Heart left ventricle (tissue), 16 donors: ENCODE measurements around the gene IL34. TPM values are rescaled to one million over a fixed set of nuclear protein-coding genes. Genes with fewer than 3 reads are reported as not detected.

ENCODE experiments used
- ATAC-seq, 4 donors: fragments of 200-7000 bp; cut with Tn5 transposase; one replicate each; pipeline ENCODE4 v1.9.1; 2020 to 2022; ENCODE audit warnings: moderate library complexity in 4 of 4, mild to moderate bottlenecking in 3 of 4, moderate number of reproducible peaks in 1 of 4
- DNase-seq, 5 donors: peaks; one replicate each; pipeline ENCODE4 v3.0.0-alpha.2; 2020
- H3K27ac ChIP-seq, 12 donors: fragments of 200-600 bp; sonication (generic) in 4 of 12; one replicate each; pipeline versions ENCODE4 v1.5.0 to v1.8.0; 2016 to 2022; ENCODE audit warnings: mild to moderate bottlenecking in 2 of 12
- H3K27me3 ChIP-seq, 9 donors: fragments of 200-600 bp; sonication (generic) in 2 of 9; one replicate each; pipeline versions ENCODE4 v1.5.1 to v1.8.0; 2016 to 2022; ENCODE audit warnings: mild to moderate bottlenecking in 3 of 9
- H3K36me3 ChIP-seq, 9 donors: fragments of 200-600 bp; sonication (generic) in 2 of 9; one replicate each; pipeline versions ENCODE4 v1.5.0 to v1.8.0; 2018 to 2022; ENCODE audit warnings: mild to moderate bottlenecking in 2 of 9
- H3K4me1 ChIP-seq, 12 donors: fragments of 200-600 bp; sonication (generic) in 4 of 12; one replicate each; pipeline versions ENCODE4 v1.5.0 to v1.8.0; 2016 to 2022; ENCODE audit warnings: mild to moderate bottlenecking in 3 of 12
- H3K4me3 ChIP-seq, 12 donors: fragments of 200-600 bp; sonication (generic) in 4 of 12; one replicate each; pipeline versions ENCODE4 v1.5.0 to v1.8.0; 2017 to 2022; ENCODE audit warnings: mild to moderate bottlenecking in 9 of 12, moderate library complexity in 4 of 12
- H3K9me3 ChIP-seq, 12 donors: fragments of 200-600 bp; sonication (generic) in 4 of 12; one replicate each; pipeline versions ENCODE4 v1.5.0 to v1.8.0; 2016 to 2022; ENCODE audit warnings: mild to moderate bottlenecking in 1 of 12
- POLR2A ChIP-seq, 2 donors: fragments of 450-650 bp; IDR thresholded peaks; one replicate each; pipeline ENCODE4 v1.6.1; 2017; ENCODE audit warnings: antibody characterized with exemption in 2 of 2, mild to moderate bottlenecking in 2 of 2, moderate library complexity in 2 of 2
- WGBS, 4 donors: extraction: QIAGEN DNeasy Blood & Tissue Kit in 2 of 4; methylation state at CpG; one replicate each; pipeline versions ENCODE4 v1.1.5 to v1.1.7; 2013 to 2018; 5-methylcytosine and 5-hydroxymethylcytosine counted together
- intact Hi-C, 10 donors: fragments of 100-400 bp; cut with DNase I; formaldehyde crosslinking; loops; one replicate each; pipeline versions ENCODE4 v1.11.1 to v1.14.2; 2022
- polyA plus RNA-seq, 2 donors: library from polyadenylated mRNA; stranded (reverse); fragments of 200-250 nt; gene quantifications; one replicate each; pipeline ENCODE4 v1.2.3, GENCODE V29; 2013
- total RNA-seq, 9 donors: library from RNA; depleted of rRNA in 2 of 9; stranded (reverse); fragments of >200 nt in 2 of 9; fragmentation: NEBNext Ultra II Directional in 3 of 9; extraction: Animal tissue kit (Norgen Biotek cat#: 25700) in 3 of 9; gene quantifications; one replicate each; pipeline versions ENCODE4 v1.1.0 to v1.2.4, GENCODE V29; 2016 to 2023
- TF ChIP-seq, protein P1 (sequence below), 12 donors: fragments of 200-600 bp; sonication (generic) in 4 of 12; IDR thresholded peaks; one replicate each; pipeline versions ENCODE4 v1.5.0 to v1.8.0; 2018 to 2022; ENCODE audit warnings: antibody characterized with exemption in 12 of 12, mild to moderate bottlenecking in 5 of 12
- donor health status: ischemic (EF 13 %, LVEDD 7.1; RV severe dilation, severe dysfunction).
- donor health status: healthy with polysubstance abuse.
- donor health status: DM: no; HTN: yes; CAD: no.
- donor health status: DM: no; HTN: no; CAD: no.
- donor health status: ischemic (EF 25% LVEDD 6.9; RV normal size, moderate dysfunction).
- donor health status: ischemic (EF 25% LVEDD 5.7; RV mildly dilated, moderate dysfunction).
- donor health status: healthy.
- donor health status: DM: yes; HTN: yes; CAD: no.
- donor health status: ischemic (EF 35%, LVEDD 5.7; RV mildly dilated, moderate dysfunction).
- donor health status: nonischemic (EF 11% LVEDD 7.7; RV severe dilation, severe dysfunction).
- donor health status: DM: yes; HTN: yes; CAD: no.
- donor health status: PGD.
- donor health status: ischemic (EF 29% LVEDD 5.4; RV normal size, mild dysfunction).
- donor health status: nonischemic (EF 23%, LVEDD 6.1; RV moderate dilation, normal function).

IL34 gene
- total and polyA plus RNA-seq, 11 donors = 0.49 to 6.5 (median 2.5) TPM

GRCh38 chr16:70681382-70682238 is 35.3 kb downstream of the IL34 start:
- Histone ChIP-seq H3K9me3 (no peaks in the 10 kb centered on the region), H3K27ac (peak overlapping the region in 9 of 12 donors; percentile 4 to 92 (median 43)), H3K36me3 (peaks cover 0 to 38% (median 30%) of the 10 kb centered on the region in 9 donors), H3K4me3 (no peak overlapping the region), H3K4me1 (peaks cover 0 to 79% (median 46%) of the 10 kb centered on the region in 12 donors), H3K27me3 (peaks cover 0 to 5% (median 0%) of the 10 kb centered on the region in 9 donors)
- intact Hi-C loops = loop anchor here (1.0 to 5.0 kb wide), 6 partner anchors 56 to 89 kb away; no protein-coding TSS in a partner anchor
- WGBS, 4 donors = 57 to 72% (median 66%) methylated on average over 4 to 13 of the region's 13 CpGs
- TF ChIP-seq POLR2A (IDR thresholded peaks at IDR 0.05) = no peak
- peak in 3 of 5 donors; percentile 34 to 51 (median 36) for DNase-seq
- no peak for ATAC-seq

DNA sequence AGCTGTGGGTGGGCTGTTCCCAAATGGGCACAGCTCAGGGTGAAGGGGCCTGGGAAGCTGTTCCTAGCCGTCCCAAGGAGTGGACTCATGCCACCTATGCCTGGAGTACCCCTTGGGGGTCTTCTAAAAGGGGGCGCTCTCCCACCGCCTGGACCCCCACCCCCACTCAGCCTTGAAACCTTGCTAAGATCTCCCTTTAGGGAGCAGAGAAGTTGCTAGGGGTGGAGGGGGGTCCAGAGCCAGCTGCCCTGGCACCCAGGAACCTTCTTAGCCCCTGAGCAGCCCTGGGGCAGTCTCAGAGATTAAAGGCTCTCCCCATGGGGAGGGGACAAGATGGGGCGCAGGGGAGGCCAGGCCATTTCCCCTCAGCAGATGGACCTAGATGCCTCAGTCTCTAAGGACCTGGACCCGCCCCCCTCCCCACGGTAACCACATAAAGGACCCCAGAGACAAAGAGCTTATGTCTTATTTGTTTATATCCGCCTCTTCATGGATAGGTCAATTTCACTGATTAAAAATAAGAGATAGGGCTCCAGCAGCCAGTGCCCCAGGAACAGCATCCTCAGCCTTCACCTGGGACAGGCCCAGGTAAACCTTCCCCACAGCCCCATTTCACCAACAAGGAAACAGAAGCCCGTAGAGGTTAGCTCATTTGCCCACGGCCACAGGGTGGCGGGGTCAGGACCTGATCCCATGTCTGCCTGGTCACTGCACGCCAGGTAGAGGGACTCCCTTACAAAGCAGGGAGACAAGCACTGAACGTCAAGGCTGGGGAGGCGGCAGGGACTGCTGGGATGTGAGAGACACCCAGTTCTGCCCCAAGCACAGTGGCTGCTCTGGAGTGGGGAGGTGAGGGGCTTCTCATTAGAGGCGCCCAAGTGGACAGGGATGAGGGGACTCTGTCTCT is 36.1 kb downstream of the IL34 start:
- ATAC-seq (no peak), DNase-seq (peak in 3 of 5 donors; percentile 11 to 35 (median 24))
- intact Hi-C loops = loop anchor here in 5 of 10 donors (5.0 kb wide), 2 partner anchors 55 to 85 kb away; no protein-coding TSS in a partner anchor
- no peaks in the 10 kb centered on the region for H3K9me3 ChIP-seq
- H3K4me1 ChIP-seq = peaks cover 0 to 79% (median 49%) of the 10 kb centered on the region in 12 donors
- H3K27ac ChIP-seq = peak overlapping the region in 8 of 12 donors; percentile 4 to 92 (median 44)
- H3K36me3 ChIP-seq = peaks cover 0 to 30% (median 23%) of the 10 kb centered on the region in 9 donors
- H3K4me3 ChIP-seq = no peak overlapping the region
- TF ChIP-seq, protein P1, sequence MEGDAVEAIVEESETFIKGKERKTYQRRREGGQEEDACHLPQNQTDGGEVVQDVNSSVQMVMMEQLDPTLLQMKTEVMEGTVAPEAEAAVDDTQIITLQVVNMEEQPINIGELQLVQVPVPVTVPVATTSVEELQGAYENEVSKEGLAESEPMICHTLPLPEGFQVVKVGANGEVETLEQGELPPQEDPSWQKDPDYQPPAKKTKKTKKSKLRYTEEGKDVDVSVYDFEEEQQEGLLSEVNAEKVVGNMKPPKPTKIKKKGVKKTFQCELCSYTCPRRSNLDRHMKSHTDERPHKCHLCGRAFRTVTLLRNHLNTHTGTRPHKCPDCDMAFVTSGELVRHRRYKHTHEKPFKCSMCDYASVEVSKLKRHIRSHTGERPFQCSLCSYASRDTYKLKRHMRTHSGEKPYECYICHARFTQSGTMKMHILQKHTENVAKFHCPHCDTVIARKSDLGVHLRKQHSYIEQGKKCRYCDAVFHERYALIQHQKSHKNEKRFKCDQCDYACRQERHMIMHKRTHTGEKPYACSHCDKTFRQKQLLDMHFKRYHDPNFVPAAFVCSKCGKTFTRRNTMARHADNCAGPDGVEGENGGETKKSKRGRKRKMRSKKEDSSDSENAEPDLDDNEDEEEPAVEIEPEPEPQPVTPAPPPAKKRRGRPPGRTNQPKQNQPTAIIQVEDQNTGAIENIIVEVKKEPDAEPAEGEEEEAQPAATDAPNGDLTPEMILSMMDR (IDR thresholded peaks at IDR 0.05) = no peak
- TF ChIP-seq POLR2A (IDR thresholded peaks at IDR 0.05) = no peak
- H3K27me3 ChIP-seq = peaks cover 0 to 5% (median 0%) of the 10 kb centered on the region in 9 donors
- WGBS, 4 donors = 65 to 77% (median 71%) methylated on average over 10 to 14 of the region's 14 CpGs

DNA sequence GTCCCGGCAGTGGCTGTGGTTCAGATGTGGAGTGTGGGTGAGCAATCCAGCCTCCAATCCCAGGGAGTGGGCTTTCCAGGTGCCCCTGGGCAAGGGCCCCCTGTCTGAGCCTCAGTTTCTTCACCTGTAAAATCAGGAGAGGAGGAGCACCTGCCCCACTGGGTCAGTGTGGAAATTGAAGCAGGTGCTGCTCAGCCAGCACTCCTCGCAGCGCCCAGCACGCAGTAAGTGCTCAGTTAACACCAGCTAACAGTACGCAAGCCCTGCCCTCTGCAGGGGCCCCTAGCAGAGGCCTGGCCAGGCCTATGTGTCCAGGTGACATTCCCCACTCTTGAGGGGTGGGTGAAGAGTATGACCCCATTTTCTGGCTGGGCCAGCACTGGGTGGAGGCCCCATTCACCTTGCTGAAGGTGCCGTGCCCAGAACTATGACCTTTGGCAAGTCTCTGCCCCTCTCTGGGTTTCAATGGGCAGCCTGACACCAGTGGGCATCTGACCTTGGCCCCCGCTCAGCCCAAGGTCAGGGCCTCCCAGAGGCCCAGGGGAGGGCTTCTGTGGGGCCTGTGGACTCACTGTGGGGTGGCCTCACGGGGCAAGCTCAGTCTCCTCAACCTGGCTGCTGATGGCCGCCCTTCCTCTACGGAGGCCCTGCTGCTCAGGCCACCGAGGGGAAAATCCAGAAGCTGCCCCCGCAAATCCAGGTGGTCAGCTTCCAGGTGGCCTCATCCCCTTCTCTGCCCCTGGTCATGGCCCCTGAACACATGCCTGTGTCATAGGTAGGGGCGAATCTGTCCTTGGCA is 37.0 kb downstream of the IL34 start:
- no peaks in the 10 kb centered on the region for H3K9me3 ChIP-seq
- WGBS, 4 donors = 60 to 83% (median 77%) methylated on average over 12 to 13 of the region's 13 CpGs
- TF ChIP-seq, protein P1 (IDR thresholded peaks at IDR 0.05) = no peak
- no peak for TF ChIP-seq POLR2A (IDR thresholded peaks at IDR 0.05)
- intact Hi-C loops = loop anchor here in 5 of 10 donors (5.0 kb wide), 2 partner anchors 54 to 84 kb away; no protein-coding TSS in a partner anchor
- H3K4me3 ChIP-seq = peak overlapping the region in 6 of 12 donors; percentile 68 to 96 (median 89)
- peak overlapping the region in 6 of 12 donors; percentile 72 to 92 (median 80) for H3K27ac ChIP-seq
- DNase-seq (peak in 2 of 5 donors; percentile 17 to 44), ATAC-seq (no peak)
- H3K27me3 ChIP-seq = peaks cover 0 to 5% (median 0%) of the 10 kb centered on the region in 9 donors
- H3K36me3 ChIP-seq = peaks cover 0 to 21% (median 14%) of the 10 kb centered on the region in 9 donors
- peaks cover 2 to 86% (median 58%) of the 10 kb centered on the region in 12 donors for H3K4me1 ChIP-seq
